GM19240 (cell line): Measurements from ENCODE around the gene THAP3.

Experiments used
- DNase-seq: peaks from one replicate; pipeline ENCODE4 v3.0.0; 2011; ENCODE audit warnings: low spot score; ENCODE audit not compliant: insufficient read length

Gene THAP3, protein sequence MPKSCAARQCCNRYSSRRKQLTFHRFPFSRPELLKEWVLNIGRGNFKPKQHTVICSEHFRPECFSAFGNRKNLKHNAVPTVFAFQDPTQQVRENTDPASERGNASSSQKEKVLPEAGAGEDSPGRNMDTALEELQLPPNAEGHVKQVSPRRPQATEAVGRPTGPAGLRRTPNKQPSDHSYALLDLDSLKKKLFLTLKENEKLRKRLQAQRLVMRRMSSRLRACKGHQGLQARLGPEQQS

GRCh38 chr1:6624710-6625583, at the start of gene THAP3:
THAP3 (plus strand) TSS chr1:6624868; CDS start chr1:6625219, 351 bp downstream.
- peak; percentile 94 for DNase-seq

GRCh38 chr1:6577831-6578525, 46.7 kb upstream of the THAP3 start:
- no peak for DNase-seq

DNA sequence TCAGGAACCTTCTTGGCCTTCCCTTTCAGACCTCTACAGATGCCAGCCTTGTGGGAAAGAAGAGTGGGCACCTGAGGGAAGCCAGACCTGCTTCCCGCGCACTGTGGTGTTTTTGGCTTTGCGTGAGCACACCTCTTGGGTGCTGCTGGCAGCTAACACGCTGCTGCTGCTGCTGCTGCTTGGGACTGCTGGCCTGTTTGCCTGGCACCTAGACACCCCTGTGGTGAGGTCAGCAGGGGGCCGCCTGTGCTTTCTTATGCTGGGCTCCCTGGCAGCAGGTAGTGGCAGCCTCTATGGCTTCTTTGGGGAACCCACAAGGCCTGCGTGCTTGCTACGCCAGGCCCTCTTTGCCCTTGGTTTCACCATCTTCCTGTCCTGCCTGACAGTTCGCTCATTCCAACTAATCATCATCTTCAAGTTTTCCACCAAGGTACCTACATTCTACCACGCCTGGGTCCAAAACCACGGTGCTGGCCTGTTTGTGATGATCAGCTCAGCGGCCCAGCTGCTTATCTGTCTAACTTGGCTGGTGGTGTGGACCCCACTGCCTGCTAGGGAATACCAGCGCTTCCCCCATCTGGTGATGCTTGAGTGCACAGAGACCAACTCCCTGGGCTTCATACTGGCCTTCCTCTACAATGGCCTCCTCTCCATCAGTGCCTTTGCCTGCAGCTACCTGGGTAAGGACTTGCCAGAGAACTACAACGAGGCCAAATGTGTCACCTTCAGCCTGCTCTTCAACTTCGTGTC, 45.9 kb upstream of the THAP3 start:
- DNase-seq, result no peak

- peak; percentile 100 for DNase-seq
Measured at GRCh38 chr1:6579374-6580118, 45.1 kb upstream of the THAP3 start, which contains the start of gene ZBTB48. ZBTB48 (plus strand) TSS chr1:6579994; CDS start chr1:6580610, 616 bp downstream.

DNA sequence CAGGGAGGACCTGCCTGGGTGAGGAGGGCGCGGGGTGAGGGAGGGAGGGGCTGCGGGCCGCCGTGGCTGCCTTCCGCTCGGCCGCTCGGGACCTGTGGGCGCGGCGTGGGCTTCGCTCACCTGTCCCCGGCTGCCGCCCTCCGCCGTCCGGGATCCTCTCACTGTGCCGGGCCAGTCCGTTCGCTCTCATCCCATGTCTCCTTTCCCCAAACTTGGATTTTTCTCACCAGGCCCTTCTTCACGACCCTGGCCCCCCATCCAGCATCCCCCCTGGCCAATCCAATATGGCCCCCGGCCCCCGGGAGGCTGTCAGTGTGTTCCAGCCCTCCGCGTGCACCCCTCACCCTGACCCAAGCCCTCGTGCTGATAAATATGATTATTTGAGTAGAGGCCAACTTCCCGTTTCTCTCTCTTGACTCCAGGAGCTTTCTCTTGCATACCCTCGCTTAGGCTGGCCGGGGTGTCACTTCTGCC, 44.5 kb upstream of the THAP3 start:
- DNase-seq, result no peak

- no peak for DNase-seq
Measured at GRCh38 chr1:6580593-6581409, 43.9 kb upstream of the THAP3 start.

DNA sequence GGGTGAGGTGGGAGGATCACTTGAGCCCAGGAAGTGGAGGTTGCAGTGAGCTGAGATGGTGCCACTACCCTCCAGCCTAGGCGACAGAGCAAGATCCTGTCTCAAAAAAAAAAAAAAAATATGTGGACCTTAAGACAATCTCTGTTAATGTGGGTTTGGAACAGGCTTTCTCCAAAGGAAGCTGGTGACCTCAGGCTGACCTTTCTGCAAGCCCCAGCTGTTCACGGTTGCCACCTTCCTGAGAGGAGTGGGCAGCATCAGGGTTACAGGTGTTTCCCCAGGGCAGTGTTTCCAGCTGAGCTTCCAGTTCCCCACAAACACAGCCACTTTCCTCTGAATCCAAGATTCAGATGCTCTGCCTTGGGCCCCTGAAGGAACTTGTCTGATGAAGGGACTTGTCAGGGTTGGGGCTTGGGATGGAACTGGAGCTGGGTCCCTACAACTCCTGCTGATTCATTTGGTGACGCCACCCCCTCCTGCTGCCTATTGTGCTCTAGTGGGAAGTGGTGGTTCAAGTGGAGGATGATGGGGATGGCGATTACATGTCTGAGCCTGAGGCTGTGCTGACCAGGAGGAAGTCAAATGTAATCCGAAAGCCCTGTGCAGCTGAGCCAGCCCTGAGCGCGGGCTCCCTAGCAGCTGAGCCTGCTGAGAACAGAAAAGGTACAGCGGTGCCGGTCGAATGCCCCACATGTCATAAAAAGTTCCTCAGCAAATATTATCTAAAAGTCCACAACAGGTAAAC, 42.9 kb upstream of the THAP3 start:
- no peak for DNase-seq

DNA sequence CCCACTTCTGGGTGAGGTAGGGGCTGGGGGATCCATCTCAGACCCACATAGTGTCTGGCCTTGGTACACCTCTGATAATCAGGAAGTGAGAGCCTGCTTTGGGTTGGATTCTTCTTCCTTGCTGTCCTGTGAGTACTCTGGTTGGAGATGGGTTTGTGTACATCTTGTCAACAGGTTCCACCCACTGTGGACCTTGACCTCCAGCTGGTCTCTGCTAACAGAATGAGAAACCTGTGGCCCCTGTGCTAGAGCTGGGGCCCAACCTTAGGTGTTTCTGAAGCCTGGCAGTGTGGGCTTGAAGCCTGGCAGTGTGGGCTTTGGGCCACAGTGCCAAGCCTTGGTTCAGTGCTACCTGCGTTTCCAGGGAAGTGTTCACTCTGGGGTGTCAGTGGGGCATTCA, 42.3 kb upstream of the THAP3 start:
- DNase-seq, result no peak

DNA sequence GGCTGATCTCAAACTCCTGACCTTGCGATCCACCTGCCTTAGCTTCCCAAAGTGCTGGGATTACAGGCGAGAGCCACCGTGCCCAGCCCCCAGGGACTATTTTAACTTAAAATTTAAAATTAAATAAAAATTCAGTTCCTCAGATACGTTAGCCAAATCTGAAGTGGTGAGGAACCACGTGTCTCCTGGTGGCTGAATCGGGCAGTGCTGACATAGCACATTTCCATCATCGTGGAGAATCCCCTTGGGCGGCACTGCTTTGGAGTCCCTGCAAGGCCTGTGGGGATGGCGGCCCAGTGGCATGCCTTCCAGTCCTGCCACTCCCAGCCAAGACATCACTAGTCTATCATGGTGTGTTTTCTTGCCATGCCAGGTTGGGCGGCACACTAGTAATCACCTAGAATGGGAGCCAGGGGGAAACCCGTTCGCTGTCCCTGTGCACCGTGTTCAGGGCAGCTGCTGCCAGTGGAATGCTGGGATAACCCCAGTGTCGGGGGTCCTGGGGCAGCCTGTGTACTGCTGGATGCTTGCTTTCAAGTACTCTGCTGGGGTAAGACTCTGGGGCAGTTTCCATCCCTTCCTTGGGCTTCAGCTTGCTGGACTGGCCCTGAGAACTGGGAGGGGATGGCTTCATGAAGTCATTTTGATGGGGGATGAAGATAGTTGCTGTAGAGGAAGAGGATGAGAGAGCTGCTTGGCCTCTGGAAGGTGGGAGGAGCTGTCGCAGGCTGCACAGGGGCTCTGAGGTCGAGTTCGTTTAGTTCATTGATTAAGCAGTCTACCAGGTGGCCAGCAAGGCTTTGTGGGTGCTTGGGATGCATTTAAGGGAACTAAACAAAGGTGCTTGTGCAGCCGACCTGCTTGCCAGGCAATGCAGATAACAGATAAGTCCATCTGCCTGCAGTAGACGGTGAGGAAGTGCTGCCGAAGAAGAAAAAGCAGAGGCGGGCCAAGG, 40.3 kb upstream of the THAP3 start:
- DNase-seq, result no peak

GRCh38 chr1:6585081-6585722, 39.5 kb upstream of the THAP3 start:
- DNase-seq, result no peak

GRCh38 chr1:6585841-6586240, 38.8 kb upstream of the THAP3 start:
- no peak for DNase-seq

DNA sequence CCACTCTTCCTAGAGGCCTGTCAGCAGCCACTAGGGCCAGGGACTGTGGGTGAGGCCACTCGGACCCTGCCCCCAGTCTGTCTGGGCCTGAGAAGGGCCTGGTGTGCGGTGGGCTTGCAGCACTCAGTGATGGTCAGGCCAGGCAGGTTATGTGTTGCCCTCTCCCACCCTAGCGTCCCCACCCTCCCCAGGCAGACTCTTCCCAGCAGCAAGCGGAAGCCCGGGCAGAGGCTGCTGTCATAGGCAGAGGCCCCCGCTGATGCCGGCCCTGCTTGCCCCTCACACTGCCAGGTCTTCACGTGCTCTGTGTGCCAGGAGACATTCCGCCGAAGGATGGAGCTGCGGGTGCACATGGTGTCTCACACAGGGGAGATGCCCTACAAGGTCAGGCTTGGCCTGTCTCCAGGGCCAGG, 38.3 kb upstream of the THAP3 start:
- DNase-seq, result no peak

DNA sequence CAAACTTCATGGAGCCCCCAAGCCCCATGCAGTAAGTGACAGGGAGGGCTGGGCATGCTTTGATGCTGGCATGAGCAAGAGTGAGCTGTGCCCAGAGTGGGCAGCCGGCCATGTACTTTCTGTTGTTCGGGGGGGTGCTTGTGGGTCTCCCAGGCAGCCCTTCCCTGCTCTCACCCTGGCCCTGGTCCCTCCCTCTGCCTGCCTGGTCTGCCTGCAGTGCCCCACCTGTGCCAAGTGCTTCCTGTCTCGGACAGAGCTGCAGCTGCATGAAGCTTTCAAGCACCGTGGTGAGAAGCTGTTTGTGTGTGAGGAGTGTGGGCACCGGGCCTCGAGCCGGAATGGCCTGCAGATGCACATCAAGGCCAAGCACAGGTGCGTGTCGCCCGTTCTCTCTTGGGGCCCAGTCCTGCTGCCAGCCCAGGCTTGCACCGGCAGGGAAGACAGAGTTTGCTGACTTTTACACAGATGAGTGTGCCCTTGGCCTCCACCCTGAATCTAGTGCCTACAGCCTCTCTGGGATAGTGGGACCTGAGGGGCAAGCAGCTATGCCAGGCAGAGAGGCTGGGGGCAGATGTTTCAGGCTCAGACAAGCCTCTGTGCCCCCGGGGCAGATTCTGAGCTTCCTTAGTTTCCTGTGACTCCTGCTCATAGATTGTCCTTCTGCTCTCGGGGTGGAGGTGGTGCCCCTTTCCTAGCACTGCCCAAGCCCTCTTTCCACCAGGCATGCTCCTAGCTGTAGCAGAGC, 37.2 kb upstream of the THAP3 start:
- DNase-seq, result no peak

GRCh38 chr1:6588128-6588892, 36.4 kb upstream of the THAP3 start:
- DNase-seq, result no peak

DNA sequence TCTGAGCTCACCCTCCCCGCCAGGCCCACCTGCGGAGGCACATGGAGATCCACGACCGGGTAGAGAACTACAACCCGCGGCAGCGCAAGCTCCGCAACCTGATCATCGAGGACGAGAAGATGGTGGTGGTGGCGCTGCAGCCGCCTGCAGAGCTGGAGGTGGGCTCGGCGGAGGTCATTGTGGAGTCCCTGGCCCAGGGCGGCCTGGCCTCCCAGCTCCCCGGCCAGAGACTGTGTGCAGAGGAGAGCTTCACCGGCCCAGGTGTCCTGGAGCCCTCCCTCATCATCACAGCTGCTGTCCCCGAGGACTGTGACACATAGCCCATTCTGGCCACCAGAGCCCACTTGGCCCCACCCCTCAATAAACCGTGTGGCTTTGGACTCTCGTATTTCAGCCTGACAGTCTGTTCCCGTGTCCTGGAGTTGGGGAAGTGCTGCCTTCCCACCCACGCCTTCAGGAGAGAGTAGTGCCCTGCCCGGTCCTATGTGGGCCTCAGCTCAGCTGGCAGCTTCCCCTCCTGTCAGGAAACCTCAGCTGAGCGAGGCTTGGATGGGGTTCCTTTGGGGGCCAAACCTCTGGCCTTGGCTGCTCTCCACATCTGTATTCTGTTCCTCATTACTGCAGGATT, 35.7 kb upstream of the THAP3 start:
- DNase-seq, result no peak
